K562 (cell line): Measurements from ENCODE around the gene STK4.

Experiments used
- BACH1 ChIP-seq: fragments of 200-800 bp; sonication (Bioruptor generic); IDR thresholded peaks from 2 replicates; pipeline ENCODE4 v1.6.1; 2016; ENCODE audit warnings: missing genetic modification characterization, missing compliant biosample characterization
- BRCA1 ChIP-seq, 2 experiments: fragments of 450-650 bp in 1 of 2; sonication (generic) in 1 of 2; formaldehyde crosslinking in 1 of 2; IDR thresholded peaks; 2 replicates each; pipeline versions ENCODE4 v1.5.0 to v1.6.1; 2017 to 2020; ENCODE audit warnings: mild to moderate bottlenecking in 1 of 2, missing genetic modification reagents in 1 of 2
- CBX8 ChIP-seq: fragments of 200-600 bp; sonication (generic); IDR thresholded peaks from 2 replicates; pipeline ENCODE4 v1.6.1; 2012; ENCODE audit warnings: borderline replicate concordance, mixed run types, low read depth, mild to moderate bottlenecking, moderate library complexity, mixed read lengths, low read length, control low read depth, inconsistent platforms; ENCODE audit not compliant: poor library complexity, severe bottlenecking; ENCODE audit errors: extremely low read depth
- GATAD2A ChIP-seq: fragments of 450-650 bp; IDR thresholded peaks from 2 replicates; pipeline ENCODE4 v1.6.1; 2017
- KLF16 ChIP-seq: IDR thresholded peaks from 2 replicates; pipeline ENCODE4 v1.6.1; 2016; ENCODE audit warnings: antibody characterized with exemption
- MXI1 ChIP-seq: IDR thresholded peaks from 2 replicates; pipeline ENCODE4 v1.6.1; 2011; ENCODE audit warnings: low read depth, mild to moderate bottlenecking, improper control_type of control experiment, low read length
- RBFOX2 ChIP-seq: fragments of 200-400 bp; formaldehyde crosslinking; IDR thresholded peaks from 2 replicates; pipeline ENCODE4 v1.6.1; 2017; ENCODE audit warnings: low read depth, mild to moderate bottlenecking, low read length, moderate library complexity
- ZNF23 ChIP-seq: fragments of 250-450 bp; sonication (Bioruptor Pico); IDR thresholded peaks from 2 replicates; pipeline ENCODE4 v1.4.0; 2020; ENCODE audit warnings: mild to moderate bottlenecking
- ZNF589 ChIP-seq: fragments of 200-800 bp; sonication (Bioruptor generic); IDR thresholded peaks from 2 replicates; pipeline ENCODE4 v1.6.1; 2016; ENCODE audit warnings: low read depth, missing genetic modification characterization, missing compliant biosample characterization
- ZZZ3 ChIP-seq: fragments of 450-650 bp; IDR thresholded peaks from 2 replicates; pipeline ENCODE4 v1.6.1; 2016; ENCODE audit warnings: antibody characterized with exemption, mild to moderate bottlenecking, moderate library complexity
- TF ChIP-seq, protein P1 (sequence below), 3 experiments: IDR thresholded peaks in 2 of 3; conservative IDR thresholded peaks in 1 of 3; 2 replicates each; pipeline ENCODE4 v1.5.1; 2011 to 2012; ENCODE audit warnings: low read length in 3 of 3, mild to moderate bottlenecking in 3 of 3, control low read depth in 2 of 3, improper control_type of control experiment in 1 of 3, inconsistent platforms in 1 of 3, low read depth in 1 of 3, mixed read lengths in 1 of 3, moderate library complexity in 1 of 3; ENCODE audit not compliant: insufficient read depth in 2 of 3
- TF ChIP-seq, protein P2 (sequence below), 2 experiments: fragments of 450-650 bp in 1 of 2; sonication (generic) in 1 of 2; formaldehyde crosslinking in 1 of 2; IDR thresholded peaks in 1 of 2; conservative IDR thresholded peaks in 1 of 2; 2 replicates each; pipeline versions ENCODE4 v1.6.1 to v1.8.1; 2016 to 2023; ENCODE audit warnings: mild to moderate bottlenecking in 2 of 2, moderate library complexity in 2 of 2, inconsistent platforms in 1 of 2, missing genetic modification reagents in 1 of 2

DNA sequence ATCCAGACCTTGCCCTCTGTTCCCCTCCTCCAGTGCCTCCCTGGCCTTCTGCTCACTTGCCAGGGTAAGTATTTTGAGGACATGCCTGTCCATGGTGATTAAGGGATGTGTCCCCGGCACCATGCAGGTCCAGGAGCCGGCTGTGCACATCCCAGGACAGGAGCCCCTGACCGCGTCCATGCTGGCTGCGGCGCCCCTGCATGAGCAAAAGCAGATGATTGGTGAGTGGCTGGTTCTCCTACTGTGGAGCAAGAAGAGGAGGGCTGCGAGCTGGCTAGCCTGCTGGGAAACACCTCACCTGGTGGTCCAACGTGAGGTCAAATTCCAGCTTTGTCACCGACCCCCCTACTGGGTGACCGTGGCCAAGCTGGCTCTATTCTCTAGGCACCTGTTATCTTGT lies 29.8 kb upstream of the STK4 start:
- TF ChIP-seq, protein P1, sequence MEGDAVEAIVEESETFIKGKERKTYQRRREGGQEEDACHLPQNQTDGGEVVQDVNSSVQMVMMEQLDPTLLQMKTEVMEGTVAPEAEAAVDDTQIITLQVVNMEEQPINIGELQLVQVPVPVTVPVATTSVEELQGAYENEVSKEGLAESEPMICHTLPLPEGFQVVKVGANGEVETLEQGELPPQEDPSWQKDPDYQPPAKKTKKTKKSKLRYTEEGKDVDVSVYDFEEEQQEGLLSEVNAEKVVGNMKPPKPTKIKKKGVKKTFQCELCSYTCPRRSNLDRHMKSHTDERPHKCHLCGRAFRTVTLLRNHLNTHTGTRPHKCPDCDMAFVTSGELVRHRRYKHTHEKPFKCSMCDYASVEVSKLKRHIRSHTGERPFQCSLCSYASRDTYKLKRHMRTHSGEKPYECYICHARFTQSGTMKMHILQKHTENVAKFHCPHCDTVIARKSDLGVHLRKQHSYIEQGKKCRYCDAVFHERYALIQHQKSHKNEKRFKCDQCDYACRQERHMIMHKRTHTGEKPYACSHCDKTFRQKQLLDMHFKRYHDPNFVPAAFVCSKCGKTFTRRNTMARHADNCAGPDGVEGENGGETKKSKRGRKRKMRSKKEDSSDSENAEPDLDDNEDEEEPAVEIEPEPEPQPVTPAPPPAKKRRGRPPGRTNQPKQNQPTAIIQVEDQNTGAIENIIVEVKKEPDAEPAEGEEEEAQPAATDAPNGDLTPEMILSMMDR (IDR thresholded peaks at IDR 0.05 in 2 of 3, conservative IDR thresholded peaks at IDR 0.05 in 1 of 3; ENCODE audit: insufficient read depth in 2 of 3, low read depth in 1 of 3, low read length in 3 of 3): no peak
- TF ChIP-seq ZNF589 (CRISPR knock-in tag) (no peak), MXI1 (no peak), BACH1 (no peak), RBFOX2 (no peak), GATAD2A (no peak), ZNF23 (no peak), KLF16 (no peak), BRCA1 (IDR thresholded peaks at IDR 0.05) (no peak), BRCA1 (CRISPR knock-in tag; IDR thresholded peaks at IDR 0.05) (no peak), CBX8 (no peak), ZZZ3 (no peak)
- TF ChIP-seq, protein P2, sequence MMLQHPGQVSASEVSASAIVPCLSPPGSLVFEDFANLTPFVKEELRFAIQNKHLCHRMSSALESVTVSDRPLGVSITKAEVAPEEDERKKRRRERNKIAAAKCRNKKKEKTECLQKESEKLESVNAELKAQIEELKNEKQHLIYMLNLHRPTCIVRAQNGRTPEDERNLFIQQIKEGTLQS (IDR thresholded peaks at IDR 0.05): no peak
- TF ChIP-seq, protein P2 (CRISPR knock-in tag; conservative IDR thresholded peaks at IDR 0.05): no peak
